WTC11 (cell line): Measurements from ENCODE around the gene TAS1R1. TPM values are rescaled to one million over a fixed set of nuclear protein-coding genes. Genes with fewer than 3 reads are reported as not detected.
A peak's percentile ranks its signal among the peaks of the same experiment; 100 is the strongest.

Source experiments
- ATAC-seq: fragments of 200-7000 bp; cut with Tn5 transposase; 2 replicates; pipeline ENCODE4 v1.10.0; 2021; ENCODE audit warnings: mild to moderate bottlenecking, moderate library complexity
- CTCF ChIA-PET: fragments of 300-600 bp; sonication (Branson Sonifier 250); formaldehyde crosslinking; loops from one replicate; lab custom pipeline; 2021; ENCODE audit warnings: antibody characterized with exemption; lab: Charles Lee
- POLR2A ChIA-PET: fragments of 350-600 bp; sonication (Branson Sonifier 250); formaldehyde crosslinking; loops from one replicate; lab custom pipeline; 2021; ENCODE audit warnings: antibody characterized with exemption; lab: Charles Lee
- DNase-seq: peaks from one replicate; pipeline ENCODE4 v3.0.0; 2021; ENCODE audit warnings: low spot score
- H3K27ac Mint-ChIP-seq: 2 replicates; pipeline ENCODE4 v1.8.0; 2021; ENCODE audit warnings: mixed read lengths
- H3K27me3 Mint-ChIP-seq: 2 replicates; pipeline ENCODE4 v1.8.0; 2021; ENCODE audit warnings: low read depth, mild to moderate bottlenecking, moderate library complexity, mixed read lengths
- H3K36me3 Mint-ChIP-seq: 2 replicates; pipeline ENCODE4 v1.8.0; 2021; ENCODE audit warnings: mixed read lengths
- H3K4me1 Mint-ChIP-seq: 2 replicates; pipeline ENCODE4 v1.8.0; 2022; ENCODE audit warnings: mixed read lengths
- H3K4me3 Mint-ChIP-seq: 2 replicates; pipeline ENCODE4 v1.8.0; 2021; ENCODE audit warnings: mild to moderate bottlenecking, moderate library complexity, mixed read lengths
- H3K9me3 Mint-ChIP-seq: 2 replicates; pipeline ENCODE4 v1.8.0; 2021; ENCODE audit warnings: mixed read lengths
- AFF4 ChIP-seq: sonication (generic); formaldehyde crosslinking; IDR thresholded peaks from 2 replicates; pipeline ENCODE4 v1.8.1; 2023; ENCODE audit warnings: mild to moderate bottlenecking, missing genetic modification reagents, borderline replicate concordance
- ATF1 ChIP-seq: sonication (generic); formaldehyde crosslinking; IDR thresholded peaks from 2 replicates; pipeline ENCODE4 v1.8.1; 2023; ENCODE audit warnings: mild to moderate bottlenecking, moderate library complexity, missing genetic modification reagents
- ATF2 ChIP-seq: sonication (generic); formaldehyde crosslinking; IDR thresholded peaks from 2 replicates; pipeline ENCODE4 v1.8.1; 2022; ENCODE audit warnings: low read depth, missing genetic modification reagents, borderline replicate concordance
- ATF3 ChIP-seq: sonication (generic); formaldehyde crosslinking; conservative IDR thresholded peaks from 2 replicates; pipeline ENCODE4 v1.8.1; 2022; ENCODE audit warnings: mild to moderate bottlenecking, missing genetic modification reagents
- CBFB ChIP-seq: sonication (generic); formaldehyde crosslinking; IDR thresholded peaks from 2 replicates; pipeline ENCODE4 v1.8.1; 2022; ENCODE audit warnings: mild to moderate bottlenecking, low read depth, missing genetic modification reagents
- CREB1 ChIP-seq: sonication (generic); formaldehyde crosslinking; IDR thresholded peaks from 2 replicates; pipeline ENCODE4 v1.8.0; 2023; ENCODE audit warnings: mild to moderate bottlenecking, missing genetic modification reagents
- E2F1 ChIP-seq: sonication (generic); formaldehyde crosslinking; IDR thresholded peaks from 2 replicates; pipeline ENCODE4 v1.8.0; 2022; ENCODE audit warnings: mild to moderate bottlenecking, missing genetic modification reagents
- ESRRA ChIP-seq: sonication (generic); formaldehyde crosslinking; IDR thresholded peaks from 2 replicates; pipeline ENCODE4 v1.8.1; 2022; ENCODE audit warnings: mild to moderate bottlenecking, missing genetic modification reagents, borderline replicate concordance
- FOXP1 ChIP-seq: sonication (generic); formaldehyde crosslinking; IDR thresholded peaks from 2 replicates; pipeline ENCODE4 v1.8.0; 2022; ENCODE audit warnings: missing genetic modification reagents, mild to moderate bottlenecking, moderate library complexity, borderline replicate concordance
- FOXP4 ChIP-seq: sonication (generic); formaldehyde crosslinking; IDR thresholded peaks from 2 replicates; pipeline ENCODE4 v1.8.0; 2022; ENCODE audit warnings: mild to moderate bottlenecking, missing genetic modification reagents
- HMGA2 ChIP-seq: fragments of 250-450 bp; sonication (Bioruptor Pico); IDR thresholded peaks from 2 replicates; pipeline ENCODE4 v1.4.0; 2021; ENCODE audit warnings: mild to moderate bottlenecking, moderate library complexity
- MAX ChIP-seq: sonication (generic); formaldehyde crosslinking; IDR thresholded peaks from 2 replicates; pipeline ENCODE4 v1.8.0; 2022; ENCODE audit warnings: mild to moderate bottlenecking, missing genetic modification reagents
- NR2C2 ChIP-seq: sonication (generic); formaldehyde crosslinking; IDR thresholded peaks from 2 replicates; pipeline ENCODE4 v1.8.0; 2022; ENCODE audit warnings: mild to moderate bottlenecking, missing genetic modification reagents
- NR3C1 ChIP-seq: sonication (generic); formaldehyde crosslinking; conservative IDR thresholded peaks from 2 replicates; pipeline ENCODE4 v1.8.1; 2023; ENCODE audit warnings: low read depth, mild to moderate bottlenecking, missing genetic modification reagents
- RORB ChIP-seq: fragments of 250-450 bp; sonication (Bioruptor Pico); IDR thresholded peaks from 2 replicates; pipeline ENCODE4 v1.9.0; 2021; ENCODE audit warnings: mild to moderate bottlenecking
- SMAD3 ChIP-seq: sonication (generic); formaldehyde crosslinking; IDR thresholded peaks from 2 replicates; pipeline ENCODE4 v1.8.0; 2022; ENCODE audit warnings: missing genetic modification reagents, mild to moderate bottlenecking, borderline replicate concordance
- SMAD4 ChIP-seq: sonication (generic); formaldehyde crosslinking; IDR thresholded peaks from 2 replicates; pipeline ENCODE4 v1.8.0; 2022; ENCODE audit warnings: mild to moderate bottlenecking, missing genetic modification reagents
- SOX15 ChIP-seq: fragments of 250-450 bp; sonication (Bioruptor Pico); IDR thresholded peaks from 2 replicates; pipeline ENCODE4 v1.9.0; 2021; ENCODE audit warnings: mild to moderate bottlenecking
- SP1 ChIP-seq: sonication (generic); formaldehyde crosslinking; conservative IDR thresholded peaks from 2 replicates; pipeline ENCODE4 v1.8.1; 2022; ENCODE audit warnings: missing genetic modification reagents
- USF2 ChIP-seq: sonication (generic); formaldehyde crosslinking; IDR thresholded peaks from 2 replicates; pipeline ENCODE4 v1.8.1; 2023; ENCODE audit warnings: mild to moderate bottlenecking, missing genetic modification reagents, moderate library complexity
- ZNF232 ChIP-seq: sonication (generic); formaldehyde crosslinking; IDR thresholded peaks from 2 replicates; pipeline ENCODE4 v1.8.0; 2022; ENCODE audit warnings: mild to moderate bottlenecking, missing genetic modification reagents
- ZSCAN18 ChIP-seq: fragments of 250-450 bp; sonication (Bioruptor Pico); IDR thresholded peaks from 2 replicates; pipeline ENCODE4 v2.1.2; 2022; ENCODE audit warnings: mild to moderate bottlenecking, moderate library complexity
- total RNA-seq: library from RNA; stranded (reverse); gene quantifications from 3 replicates; pipeline ENCODE4 v1.2.3, GENCODE V29; 2021

The TAS1R1 gene
- total RNA-seq, 1 experiment from 2014 or later: 0.11 TPM

- no peak for TF ChIP-seq SMAD4 (CRISPR knock-in tag)
- peak; percentile 95 for TF ChIP-seq FOXP1 (CRISPR knock-in tag)
- TF ChIP-seq CBFB (CRISPR knock-in tag): no peak; the same call in 1 of the 2 replicates
- no peak; the same call in 1 of the 2 replicates for TF ChIP-seq USF2 (CRISPR knock-in tag)
- TF ChIP-seq ATF3 (CRISPR knock-in tag): 0 out of 2 replicates have a peak, but pooled peaks have one; percentile 64
- no peak for TF ChIP-seq SMAD3 (CRISPR knock-in tag)
- TF ChIP-seq, all 79 proteins: peak for 19
These were observed 47.0 kb downstream of the TAS1R1 start (continued) for GRCh38 chr1:6601923-6602668.

GRCh38 chr1:6602669-6603237, 47.6 kb downstream of the TAS1R1 start, which contains the start of gene KLHL21:
KLHL21 (minus strand) TSS chr1:6602869; CDS start chr1:6602817, 52 bp downstream.
- H3K4me1 Mint-ChIP-seq: peaks cover 23% of the 10 kb centered on the region
- H3K4me3 Mint-ChIP-seq: peak within 1 kb of the TSS; percentile 80
- H3K36me3 Mint-ChIP-seq: peaks cover 3% of the 10 kb centered on the region; the same call in 1 of the 2 replicates
- ChIA-PET CTCF (interaction anchor here (0.6 to 1.9 kb wide), 12 partner anchors 11 to 468 kb away, joined by 3 to 10 read pairs (median 4); partner anchors contain the start of genes NOL9, PHF13, THAP3 and ZBTB48), POLR2A (interaction anchor here (0.8 to 1.7 kb wide), 8 partner anchors 10 to 44 kb away, joined by 3 to 8 read pairs (median 4); partner anchors contain the start of genes PHF13 and ZBTB48)
- H3K9me3 Mint-ChIP-seq: no peaks in the 10 kb centered on the region
- DNase-seq (peak; percentile 78), ATAC-seq (peak; percentile 51)
- H3K27ac Mint-ChIP-seq: peak within 1 kb of the TSS; percentile 97
- no peaks in the 10 kb centered on the region; the same call in 1 of the 2 replicates for H3K27me3 Mint-ChIP-seq
- TF ChIP-seq ZNF232 (CRISPR knock-in tag): no peak
- TF ChIP-seq SOX15 (CRISPR knock-in tag): no peak
- TF ChIP-seq ATF2 (CRISPR knock-in tag): no peak
- TF ChIP-seq FOXP4 (CRISPR knock-in tag): 0 out of 2 replicates have a peak, but pooled peaks have one; percentile 4
- TF ChIP-seq ATF3 (CRISPR knock-in tag): no peak
- TF ChIP-seq RORB (CRISPR knock-in tag): no peak
- 0 out of 2 replicates have a peak, but pooled peaks have one; percentile 0 for TF ChIP-seq CREB1 (CRISPR knock-in tag)
- no peak for TF ChIP-seq NR3C1 (CRISPR knock-in tag)
- no peak for TF ChIP-seq E2F1
- TF ChIP-seq ZSCAN18 (CRISPR knock-in tag): no peak
- no peak for TF ChIP-seq ATF1 (CRISPR knock-in tag)
- TF ChIP-seq ESRRA (CRISPR knock-in tag): 0 out of 2 replicates have a peak, but pooled peaks have one; percentile 6
- no peak for TF ChIP-seq MAX
- TF ChIP-seq SP1: peak; percentile 80; the same call in 1 of the 2 replicates
- no peak for TF ChIP-seq HMGA2 (CRISPR knock-in tag)
- no peak for TF ChIP-seq NR2C2 (CRISPR knock-in tag)
- no peak; the same call in 1 of the 2 replicates for TF ChIP-seq AFF4 (CRISPR knock-in tag)
